Right atrium auricular region (tissue), 2 donors: ENCODE data around the gene IFNGR2. TPM values are rescaled to one million over a fixed set of nuclear protein-coding genes. Genes with fewer than 3 reads are reported as not detected.
"Not testable (repeated sequence)": the region's sequence is repeated elsewhere in the genome, so short reads cannot be mapped to it uniquely, and the experiment has no call there.

Experiments
- DNase-seq: peaks from one replicate; pipeline ENCODE4 v3.0.0-alpha.2; 2019; ENCODE audit warnings: low spot score
- H3K27ac ChIP-seq, 2 donors: fragments of 200-600 bp; sonication (generic); 1 replicate in 1 of 2; 2 replicates in 1 of 2; pipeline ENCODE4 v1.5.1; 2016 to 2019
- H3K27me3 ChIP-seq, 2 donors: fragments of 200-600 bp; sonication (generic); one replicate each; pipeline versions ENCODE4 v1.5.1 to v1.6.0; 2017 to 2019
- H3K36me3 ChIP-seq: fragments of 200-600 bp; sonication (generic); one replicate; pipeline ENCODE4 v1.5.1; 2016
- H3K4me1 ChIP-seq, 2 donors: fragments of 200-600 bp; sonication (generic); one replicate each; pipeline versions ENCODE4 v1.5.1 to v1.6.0; 2017 to 2019
- H3K4me3 ChIP-seq, 2 donors: fragments of 200-600 bp; sonication (generic); 1 replicate in 1 of 2; 2 replicates in 1 of 2; pipeline ENCODE4 v1.5.1; 2017 to 2019; ENCODE audit warnings: mild to moderate bottlenecking in 1 of 2, moderate library complexity in 1 of 2
- H3K9me3 ChIP-seq, 2 donors: fragments of 200-600 bp; sonication (generic); one replicate each; pipeline ENCODE4 v1.5.1; 2019
- total RNA-seq, 2 donors: library from RNA; depleted of rRNA; stranded (reverse); fragments of >200 nt; gene quantifications; one replicate each; pipeline ENCODE4 v1.1.0, GENCODE V29; 2016
- TF ChIP-seq, protein P1 (sequence below), 2 donors: fragments of 200-600 bp; sonication (generic); IDR thresholded peaks; one replicate each; pipeline ENCODE4 v1.5.1; 2019; ENCODE audit warnings: antibody characterized with exemption in 2 of 2

Gene IFNGR2
- total RNA-seq, 2 donors from 2014 or later = 40.2 to 47.3 TPM

DNA sequence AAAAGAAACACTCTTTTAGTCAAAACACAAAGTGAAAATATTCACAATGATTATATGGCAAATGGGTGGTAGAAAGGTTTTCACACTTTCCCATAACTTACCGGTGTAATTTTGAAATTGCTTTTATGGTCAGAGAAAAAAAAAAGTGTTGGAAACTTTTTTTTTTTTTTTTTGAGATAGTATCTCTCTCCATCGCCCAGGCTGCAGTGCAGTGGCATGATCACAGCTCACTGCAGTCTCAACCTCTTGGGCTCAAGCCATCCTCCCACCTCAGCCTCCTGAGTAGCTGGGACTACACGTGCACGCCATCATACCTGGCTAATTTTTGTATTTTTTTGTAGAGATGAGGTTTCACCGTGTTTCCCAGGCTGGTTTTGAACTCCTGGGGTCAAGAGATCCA is 3.3 kb downstream of the IFNGR2 start:
- Histone ChIP-seq H3K27me3 (no peaks in the 10 kb centered on the region), H3K4me1 (peaks cover 0 to 38% of the 10 kb centered on the region in 2 donors), H3K27ac (no peak overlapping the region), H3K4me3 (no peak overlapping the region), H3K36me3 (no peaks in the 10 kb centered on the region), H3K9me3 (no peaks in the 10 kb centered on the region)
- TF ChIP-seq, protein P1, sequence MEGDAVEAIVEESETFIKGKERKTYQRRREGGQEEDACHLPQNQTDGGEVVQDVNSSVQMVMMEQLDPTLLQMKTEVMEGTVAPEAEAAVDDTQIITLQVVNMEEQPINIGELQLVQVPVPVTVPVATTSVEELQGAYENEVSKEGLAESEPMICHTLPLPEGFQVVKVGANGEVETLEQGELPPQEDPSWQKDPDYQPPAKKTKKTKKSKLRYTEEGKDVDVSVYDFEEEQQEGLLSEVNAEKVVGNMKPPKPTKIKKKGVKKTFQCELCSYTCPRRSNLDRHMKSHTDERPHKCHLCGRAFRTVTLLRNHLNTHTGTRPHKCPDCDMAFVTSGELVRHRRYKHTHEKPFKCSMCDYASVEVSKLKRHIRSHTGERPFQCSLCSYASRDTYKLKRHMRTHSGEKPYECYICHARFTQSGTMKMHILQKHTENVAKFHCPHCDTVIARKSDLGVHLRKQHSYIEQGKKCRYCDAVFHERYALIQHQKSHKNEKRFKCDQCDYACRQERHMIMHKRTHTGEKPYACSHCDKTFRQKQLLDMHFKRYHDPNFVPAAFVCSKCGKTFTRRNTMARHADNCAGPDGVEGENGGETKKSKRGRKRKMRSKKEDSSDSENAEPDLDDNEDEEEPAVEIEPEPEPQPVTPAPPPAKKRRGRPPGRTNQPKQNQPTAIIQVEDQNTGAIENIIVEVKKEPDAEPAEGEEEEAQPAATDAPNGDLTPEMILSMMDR (IDR thresholded peaks at IDR 0.05) = no peak
- DNase-seq = no peak

DNA sequence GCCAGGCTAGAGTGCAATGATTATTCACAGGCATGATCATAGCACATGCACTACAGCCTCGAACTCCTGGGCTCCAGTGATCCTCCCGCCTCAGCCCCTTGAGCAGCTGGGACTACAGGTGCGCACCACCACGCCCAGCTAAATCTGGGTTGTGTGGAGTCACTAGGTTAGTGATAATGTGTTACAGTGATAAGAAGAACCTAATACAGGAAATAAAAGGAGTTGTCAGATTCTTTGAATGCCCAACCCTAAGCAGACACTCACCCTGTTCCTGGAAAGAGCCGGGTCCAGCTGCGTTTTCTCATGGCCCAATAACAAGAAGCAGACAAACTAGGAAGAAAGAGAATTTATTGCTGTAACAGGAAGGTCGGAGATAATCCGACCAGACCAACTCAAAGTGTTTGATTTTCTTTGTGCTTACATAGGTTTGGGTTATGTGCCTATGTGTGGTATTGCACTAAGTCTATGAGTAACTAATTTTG is 8.8 kb downstream of the IFNGR2 start:
- TF ChIP-seq, protein P1 (IDR thresholded peaks at IDR 0.05) = no peak
- Histone ChIP-seq H3K4me1 (peaks cover 0 to 27% of the 10 kb centered on the region in 2 donors), H3K27ac (no peak overlapping the region), H3K27me3 (no peaks in the 10 kb centered on the region), H3K9me3 (no peaks in the 10 kb centered on the region), H3K36me3 (peaks cover 17% of the 10 kb centered on the region), H3K4me3 (no peak overlapping the region)
- no peak for DNase-seq

DNA sequence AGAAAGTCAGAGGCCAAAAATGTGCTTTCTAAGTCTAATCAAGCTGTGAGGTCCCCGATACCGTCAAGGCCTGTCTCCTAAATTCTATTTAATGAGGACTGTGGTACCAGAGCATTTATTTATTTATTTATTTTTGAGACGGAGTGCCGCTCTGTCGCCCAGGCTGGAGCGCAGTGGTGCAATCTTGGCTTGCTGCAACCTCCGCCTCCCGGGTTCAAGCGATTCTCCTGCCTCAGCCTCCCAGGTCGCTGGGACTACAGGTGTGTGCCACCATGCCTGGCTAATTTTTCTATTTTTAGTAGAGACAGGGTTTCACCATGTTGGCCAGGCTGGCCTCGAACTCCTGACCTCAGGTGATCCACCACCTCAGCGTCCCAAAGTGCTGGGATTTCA is 9.2 kb downstream of the IFNGR2 start:
- Histone ChIP-seq H3K4me1 (peaks cover 0 to 27% of the 10 kb centered on the region in 2 donors), H3K36me3 (peaks cover 20% of the 10 kb centered on the region)
- not testable (repeated sequence) for DNase-seq, H3K9me3 ChIP-seq, H3K27ac ChIP-seq, H3K4me3 ChIP-seq, H3K27me3 ChIP-seq

DNA sequence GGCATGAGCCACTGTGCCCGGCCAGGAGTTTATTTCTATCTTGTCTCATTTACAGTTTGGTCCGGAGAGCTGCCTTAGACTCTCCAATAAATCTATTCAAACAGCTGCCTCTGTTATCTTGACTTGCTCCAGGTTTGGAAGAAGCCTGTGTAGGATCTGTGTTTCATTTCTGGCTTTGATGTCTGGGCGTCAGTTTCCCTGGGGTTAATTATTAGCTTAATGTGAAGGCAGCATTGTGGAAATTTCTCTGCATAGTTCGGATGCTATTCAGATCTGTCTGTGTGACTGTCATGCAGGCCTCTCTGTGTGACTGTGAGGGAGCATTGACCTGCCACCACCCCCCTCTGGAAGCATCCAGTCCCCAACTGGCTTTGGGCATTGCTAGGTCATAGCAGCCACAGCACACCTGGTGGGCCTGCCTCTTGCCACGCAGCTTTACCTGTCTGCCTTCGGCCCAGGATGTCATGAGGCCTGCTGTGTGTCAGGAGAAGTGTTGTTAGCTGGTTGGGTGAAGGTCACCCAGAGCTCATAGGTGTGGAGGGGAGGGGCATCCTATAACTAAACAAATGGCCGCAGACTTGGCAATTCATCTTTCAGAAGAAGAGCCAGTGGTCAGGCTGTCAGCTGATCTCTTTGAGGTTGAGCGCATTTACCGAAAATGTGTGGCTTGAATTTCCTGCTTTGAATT is 9.8 kb downstream of the IFNGR2 start:
- TF ChIP-seq, protein P1 (IDR thresholded peaks at IDR 0.05) = no peak
- Histone ChIP-seq H3K27ac (no peak overlapping the region), H3K9me3 (no peaks in the 10 kb centered on the region), H3K36me3 (peaks cover 20% of the 10 kb centered on the region), H3K27me3 (no peaks in the 10 kb centered on the region), H3K4me1 (peaks cover 0 to 27% of the 10 kb centered on the region in 2 donors), H3K4me3 (no peak overlapping the region)
- DNase-seq = no peak

DNA sequence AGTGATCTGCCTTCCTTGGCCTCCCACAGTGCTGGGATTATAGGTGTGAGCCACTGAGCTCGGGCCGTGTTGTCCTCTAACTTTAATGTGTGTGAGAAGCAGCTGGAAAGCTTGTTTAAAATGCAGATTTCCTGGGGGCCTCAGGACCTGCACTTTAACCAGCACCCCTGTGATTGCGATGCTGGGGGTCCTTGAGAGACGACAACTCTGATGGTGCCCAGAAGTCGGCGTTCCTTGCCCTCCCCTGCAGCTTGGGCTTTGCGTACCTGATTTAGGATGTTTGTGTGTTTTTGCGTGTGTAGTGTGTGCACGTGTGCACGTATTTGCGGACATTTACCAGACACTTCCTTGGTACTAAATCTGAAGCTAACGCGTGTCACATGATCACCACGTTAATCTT is 10.9 kb downstream of the IFNGR2 start:
- Histone ChIP-seq H3K27ac (no peak overlapping the region), H3K4me1 (peaks cover 0 to 34% of the 10 kb centered on the region in 2 donors), H3K9me3 (no peaks in the 10 kb centered on the region), H3K4me3 (no peak overlapping the region), H3K27me3 (no peaks in the 10 kb centered on the region), H3K36me3 (peaks cover 20% of the 10 kb centered on the region)
- no peak for DNase-seq
- TF ChIP-seq, protein P1 (IDR thresholded peaks at IDR 0.05) = no peak

DNA sequence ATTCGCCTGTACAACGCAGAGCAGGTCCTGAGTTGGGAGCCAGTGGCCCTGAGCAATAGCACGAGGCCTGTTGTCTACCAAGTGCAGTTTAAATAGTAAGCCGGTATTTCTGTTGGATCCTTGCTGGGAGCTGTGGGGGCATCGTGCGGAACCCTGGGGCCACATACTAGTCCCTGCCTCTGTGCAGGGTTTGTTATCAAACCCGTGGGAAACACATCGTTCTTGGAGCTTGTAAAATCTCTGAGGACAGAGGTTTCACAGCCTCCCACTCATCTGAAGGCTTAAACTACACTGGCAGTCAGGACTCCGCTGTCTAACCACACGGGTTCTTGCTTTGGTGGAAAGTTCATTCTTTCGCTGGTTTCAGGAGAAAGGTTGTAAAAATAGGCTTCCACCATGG is 11.7 kb downstream of the IFNGR2 start:
- Histone ChIP-seq H3K4me1 (peaks cover 0 to 42% of the 10 kb centered on the region in 2 donors), H3K4me3 (no peak overlapping the region), H3K36me3 (peaks cover 20% of the 10 kb centered on the region), H3K27ac (no peak overlapping the region), H3K27me3 (no peaks in the 10 kb centered on the region), H3K9me3 (no peaks in the 10 kb centered on the region)
- TF ChIP-seq, protein P1 (IDR thresholded peaks at IDR 0.05) = no peak
- DNase-seq = no peak
